Heart right ventricle (tissue), 16 donors: Measurements from ENCODE around the gene GLOD5. TPM values are rescaled to one million over a fixed set of nuclear protein-coding genes. Genes with fewer than 3 reads are reported as not detected.

Experiments
- ATAC-seq, 8 donors: fragments of 200-7000 bp; cut with Tn5 transposase; one replicate each; pipeline ENCODE4 v1.9.1; 2020; ENCODE audit warnings: mild to moderate bottlenecking in 8 of 8, moderate library complexity in 8 of 8, moderate number of reproducible peaks in 1 of 8
- DNase-seq, 2 donors: peaks; one replicate each; pipeline ENCODE4 v3.0.0-alpha.2; 2020
- H3K27ac ChIP-seq, 10 donors: fragments of 200-600 bp; sonication (generic) in 2 of 10; one replicate each; pipeline versions ENCODE4 v1.5.0 to v1.8.0; 2020 to 2022; ENCODE audit warnings: mild to moderate bottlenecking in 3 of 10
- H3K27me3 ChIP-seq, 7 donors: fragments of 200-600 bp; one replicate each; pipeline ENCODE4 v1.8.0; 2021 to 2022; ENCODE audit warnings: mild to moderate bottlenecking in 2 of 7
- H3K36me3 ChIP-seq, 9 donors: fragments of 200-600 bp; sonication (generic) in 1 of 9; one replicate each; pipeline versions ENCODE4 v1.5.0 to v1.8.0; 2020 to 2022; ENCODE audit warnings: mild to moderate bottlenecking in 2 of 9
- H3K4me1 ChIP-seq, 9 donors: fragments of 200-600 bp; sonication (generic) in 1 of 9; one replicate each; pipeline versions ENCODE4 v1.5.0 to v1.8.0; 2020 to 2022; ENCODE audit warnings: mild to moderate bottlenecking in 4 of 9
- H3K4me3 ChIP-seq, 10 donors: fragments of 200-600 bp; sonication (generic) in 2 of 10; one replicate each; pipeline versions ENCODE4 v1.5.0 to v1.8.0; 2020 to 2022; ENCODE audit warnings: mild to moderate bottlenecking in 7 of 10, moderate library complexity in 2 of 10
- H3K9me3 ChIP-seq, 11 donors: fragments of 200-600 bp in 10 of 11; sonication (generic) in 2 of 11; one replicate each; pipeline versions ENCODE4 v1.5.0 to v1.8.0; 2013 to 2022; ENCODE audit warnings: mild to moderate bottlenecking in 2 of 11, control low read depth in 1 of 11, moderate library complexity in 1 of 11
- CTCF ChIP-seq, 9 donors: fragments of 200-600 bp; sonication (generic) in 2 of 9; IDR thresholded peaks; one replicate each; pipeline versions ENCODE4 v1.5.0 to v1.8.0; 2021 to 2022; ENCODE audit warnings: antibody characterized with exemption in 9 of 9, mild to moderate bottlenecking in 5 of 9, moderate library complexity in 1 of 9
- WGBS, 2 donors: extraction: QIAGEN DNeasy Blood & Tissue Kit; methylation state at CpG; one replicate each; pipeline ENCODE4 v1.1.7; 2013; ENCODE audit warnings: inconsistent platforms in 1 of 2; 5-methylcytosine and 5-hydroxymethylcytosine counted together
- intact Hi-C, 10 donors: fragments of 100-400 bp; cut with DNase I; formaldehyde crosslinking; loops; one replicate each; pipeline versions ENCODE4 v1.11.1 to v1.14.2; 2022
- polyA plus RNA-seq, 2 donors: library from polyadenylated mRNA; stranded (reverse); fragments of 200-250 nt; gene quantifications; one replicate each; pipeline ENCODE4 v1.2.3, GENCODE V29; 2013
- total RNA-seq, 10 donors: library from RNA; stranded (reverse); fragmentation: NEBNext Ultra II Directional in 3 of 10; extraction: Animal tissue kit (Norgen Biotek cat#: 25700) in 3 of 10; gene quantifications; one replicate each; pipeline versions ENCODE4 v1.2.1 to v1.2.4, GENCODE V29; 2021 to 2023
- donor health status: Arrhythmogenic right ventricular cardiomyopathy.
- donor health status: ischemic (EF 13 %, LVEDD 7.1; RV severe dilation, severe dysfunction).
- donor health status: healthy with polysubstance abuse.
- donor health status: DM: no; HTN: yes; CAD: no.
- donor health status: DM: no; HTN: no; CAD: no.
- donor health status: ischemic (EF 25% LVEDD 6.9; RV normal size, moderate dysfunction).
- donor health status: ischemic (EF 25% LVEDD 5.7; RV mildly dilated, moderate dysfunction).
- donor health status: healthy.
- donor health status: DM: yes; HTN: yes; CAD: no.
- donor health status: Ischemic cardiomyopathy.
- donor health status: ischemic (EF 35%, LVEDD 5.7; RV mildly dilated, moderate dysfunction).
- donor health status: nonischemic (EF 11% LVEDD 7.7; RV severe dilation, severe dysfunction).
- donor health status: DM: yes; HTN: yes; CAD: no.
- donor health status: PGD.
- donor health status: ischemic (EF 29% LVEDD 5.4; RV normal size, mild dysfunction).
- donor health status: nonischemic (EF 23%, LVEDD 6.1; RV moderate dilation, normal function).

Gene GLOD5
- total and polyA plus RNA-seq, 12 donors, result not detected

GRCh38 chrX:48823053-48823452 lies 61.5 kb downstream of the GLOD5 start:
- Histone ChIP-seq H3K9me3 (peaks cover 0 to 20% (median 0%) of the 10 kb centered on the region in 11 donors), H3K36me3 (peaks cover 0 to 56% (median 0%) of the 10 kb centered on the region in 9 donors), H3K4me1 (no peaks in the 10 kb centered on the region), H3K27ac (no peak overlapping the region), H3K4me3 (no peak overlapping the region), H3K27me3 (peaks cover 0 to 38% (median 0%) of the 10 kb centered on the region in 7 donors)
- ATAC-seq (peak in 2 of 8 donors; percentile 21 to 43), DNase-seq (no peak)
- intact Hi-C loops, result no loop called here
- WGBS, 2 donors, result 76 to 84% methylated on average over 6 of the region's 6 CpGs
- no peak for TF ChIP-seq CTCF (IDR thresholded peaks at IDR 0.05)

Other genes with a start within 250 kb of the GLOD5 start
- gene EBP, start 239.9 kb upstream of the GLOD5 start, total RNA-seq, result 10 to 100 TPM; 35.1 to 76.0 (median 54.2) TPM
- 100 to 1,000 TPM in 1 of 2 donors, 10 to 100 TPM in 1; 96.9 to 128 TPM for gene EBP, start 239.9 kb upstream of the GLOD5 start, polyA plus RNA-seq
- gene TBC1D25, start 222.0 kb upstream of the GLOD5 start, total RNA-seq, result 10 to 100 TPM; 14.7 to 22.6 (median 18.7) TPM
- 10 to 100 TPM in 1 of 2 donors, 1 to 10 TPM in 1; 6.1 to 11.1 TPM for gene TBC1D25, start 222.0 kb upstream of the GLOD5 start, polyA plus RNA-seq
- gene RBM3, start 187.3 kb upstream of the GLOD5 start, total RNA-seq, result 100 to 1,000 TPM in 8 of 10 donors, 10 to 100 TPM in 2; 60.0 to 204 (median 111) TPM
- gene RBM3, start 187.3 kb upstream of the GLOD5 start, polyA plus RNA-seq, result 100 to 1,000 TPM in 1 of 2 donors, 10 to 100 TPM in 1; 99.6 to 127 TPM
- gene WDR13, start 164.3 kb upstream of the GLOD5 start, total RNA-seq, result 100 to 1,000 TPM; 121 to 176 (median 157) TPM
- gene WDR13, start 164.3 kb upstream of the GLOD5 start, polyA plus RNA-seq, result 100 to 1,000 TPM; 292 to 352 TPM
- gene WAS, start 77.9 kb upstream of the GLOD5 start, total RNA-seq, result 10 to 100 TPM in 1 of 10 donors, 1 to 10 TPM in 8, under 1 TPM in 1; 0.86 to 14.3 (median 1.7) TPM
- gene WAS, start 77.9 kb upstream of the GLOD5 start, polyA plus RNA-seq, result 1 to 10 TPM; 1.9 TPM
- 1 to 10 TPM; 2.2 to 5.6 (median 3.1) TPM for gene SUV39H1, start 65.0 kb upstream of the GLOD5 start, total RNA-seq
- gene SUV39H1, start 65.0 kb upstream of the GLOD5 start, polyA plus RNA-seq, result 1 to 10 TPM; 1.4 to 4.6 TPM
- under 1 TPM in 2 of 10 donors, not detected in 8; 0.23 to 0.25 TPM for gene GATA1, start 24.8 kb downstream of the GLOD5 start, total RNA-seq
- gene GATA1, start 24.8 kb downstream of the GLOD5 start, polyA plus RNA-seq, result under 1 TPM in 1 of 2 donors, not detected in 1; 0.07 TPM
- gene HDAC6, start 40.3 kb downstream of the GLOD5 start, total RNA-seq, result 10 to 100 TPM; 28.4 to 45.6 (median 32.3) TPM
- 100 to 1,000 TPM in 1 of 2 donors, 10 to 100 TPM in 1; 31.7 to 102 TPM for gene HDAC6, start 40.3 kb downstream of the GLOD5 start, polyA plus RNA-seq
- gene ERAS, start 64.8 kb downstream of the GLOD5 start, total RNA-seq, result not detected
- under 1 TPM in 1 of 2 donors, not detected in 1; 0.04 TPM for gene ERAS, start 64.8 kb downstream of the GLOD5 start, polyA plus RNA-seq
- under 1 TPM in 5 of 10 donors, not detected in 5; 0.36 to 0.78 (median 0.39) TPM for gene PCSK1N, start 73.9 kb downstream of the GLOD5 start, total RNA-seq
- gene PCSK1N, start 73.9 kb downstream of the GLOD5 start, polyA plus RNA-seq, result under 1 TPM in 1 of 2 donors, not detected in 1; 0.03 TPM
- gene TIMM17B, start 136.0 kb downstream of the GLOD5 start, total RNA-seq, result 10 to 100 TPM; 58.3 to 73.4 (median 64.7) TPM
- gene TIMM17B, start 136.0 kb downstream of the GLOD5 start, polyA plus RNA-seq, result 100 to 1,000 TPM in 1 of 2 donors, 10 to 100 TPM in 1; 75.1 to 100 TPM
- gene PQBP1, start 136.2 kb downstream of the GLOD5 start, total RNA-seq, result 10 to 100 TPM; 41.2 to 75.5 (median 52.8) TPM
- gene PQBP1, start 136.2 kb downstream of the GLOD5 start, polyA plus RNA-seq, result 100 to 1,000 TPM in 1 of 2 donors, 10 to 100 TPM in 1; 99.8 to 127 TPM
- 10 to 100 TPM in 8 of 10 donors, 1 to 10 TPM in 2; 9.0 to 18.2 (median 12.4) TPM for gene SLC35A2, start 149.9 kb downstream of the GLOD5 start, total RNA-seq
- 10 to 100 TPM in 1 of 2 donors, 1 to 10 TPM in 1; 6.4 to 27.7 TPM for gene SLC35A2, start 149.9 kb downstream of the GLOD5 start, polyA plus RNA-seq
- 10 to 100 TPM in 1 of 10 donors, 1 to 10 TPM in 9; 2.0 to 14.0 (median 3.3) TPM for gene PIM2, start 157.3 kb downstream of the GLOD5 start, total RNA-seq
- 1 to 10 TPM; 1.8 to 3.9 TPM for gene PIM2, start 157.3 kb downstream of the GLOD5 start, polyA plus RNA-seq
- gene OTUD5, start 195.9 kb downstream of the GLOD5 start, total RNA-seq, result 10 to 100 TPM; 17.9 to 27.3 (median 24.7) TPM
- 10 to 100 TPM; 25.4 to 26.6 TPM for gene OTUD5, start 195.9 kb downstream of the GLOD5 start, polyA plus RNA-seq
- 1 to 10 TPM in 1 of 10 donors, under 1 TPM in 9; 0.13 to 1.7 (median 0.32) TPM for gene KCND1, start 210.1 kb downstream of the GLOD5 start, total RNA-seq
- under 1 TPM; 0.44 to 0.48 TPM for gene KCND1, start 210.1 kb downstream of the GLOD5 start, polyA plus RNA-seq
- gene GRIPAP1, start 240.5 kb downstream of the GLOD5 start, total RNA-seq, result 10 to 100 TPM; 16.2 to 26.0 (median 21.9) TPM
- gene GRIPAP1, start 240.5 kb downstream of the GLOD5 start, polyA plus RNA-seq, result 10 to 100 TPM; 16.6 to 34.1 TPM